ENCODE results near the gene SSR2.
"Not testable (repeated sequence)": the region's sequence is repeated elsewhere in the genome, so short reads cannot be mapped to it uniquely, and the experiment has no call there.

The SSR2 gene

DNA sequence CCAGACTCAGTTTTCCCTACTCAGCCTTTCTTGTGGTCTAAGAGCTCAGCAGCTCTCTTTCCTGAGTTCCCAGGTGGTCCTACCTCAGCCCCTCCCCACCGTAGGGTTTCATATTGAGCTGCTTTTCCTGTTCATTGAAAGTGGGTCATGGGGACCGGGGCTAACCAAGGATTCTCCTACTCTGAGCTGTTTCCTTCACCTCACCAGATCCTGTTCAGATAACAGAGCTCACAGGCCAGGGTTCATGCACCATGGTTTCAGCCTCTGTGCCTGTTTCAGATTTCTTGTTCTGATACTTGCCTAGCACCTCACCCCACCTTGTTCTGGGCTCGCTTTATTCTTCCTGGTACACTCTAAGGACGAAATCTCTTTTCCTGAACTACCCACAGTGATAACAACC, 24.3 kb upstream of the SSR2 start:
- DNase-seq: no peak

DNA sequence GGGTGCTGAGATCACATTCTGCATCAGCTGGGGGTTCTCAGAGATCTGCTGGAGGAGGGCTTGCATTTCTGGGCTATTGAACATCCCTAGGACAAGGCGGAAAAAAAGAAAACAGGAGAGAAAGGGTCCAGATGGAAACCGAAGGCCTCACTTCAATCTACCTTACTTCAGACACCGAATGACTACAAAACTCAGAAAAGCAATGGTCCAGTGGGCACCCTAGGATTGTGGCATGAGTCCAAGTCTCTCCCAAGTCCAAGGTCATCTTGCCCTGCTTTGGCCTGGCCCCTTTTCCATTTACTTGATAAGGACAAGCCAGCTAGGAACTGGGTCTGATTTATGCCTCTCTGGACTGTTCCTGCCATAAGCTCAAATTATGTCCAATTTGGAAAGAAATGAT, 22.1 kb upstream of the SSR2 start:
- DNase-seq: no peak

DNA sequence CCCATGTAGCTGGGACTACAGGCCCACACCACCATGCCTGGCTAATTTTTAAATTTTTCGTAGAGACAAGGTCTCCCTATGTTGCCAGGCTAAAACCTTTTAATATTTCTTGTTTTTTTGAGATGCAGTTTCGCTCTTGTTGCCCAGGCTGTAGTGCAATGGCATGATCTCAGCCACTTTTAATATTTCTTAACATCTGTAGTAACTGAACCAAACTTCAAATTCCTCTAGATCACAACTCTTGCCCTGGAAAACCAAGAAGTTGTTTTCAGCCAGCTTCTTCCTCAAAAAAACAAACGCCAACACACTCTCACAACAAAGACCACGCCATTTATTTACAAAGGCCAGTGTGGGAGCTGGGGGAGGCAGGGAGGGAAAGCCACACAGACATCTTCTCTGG, 14.2 kb upstream of the SSR2 start:
- DNase-seq: not testable (repeated sequence)

DNA sequence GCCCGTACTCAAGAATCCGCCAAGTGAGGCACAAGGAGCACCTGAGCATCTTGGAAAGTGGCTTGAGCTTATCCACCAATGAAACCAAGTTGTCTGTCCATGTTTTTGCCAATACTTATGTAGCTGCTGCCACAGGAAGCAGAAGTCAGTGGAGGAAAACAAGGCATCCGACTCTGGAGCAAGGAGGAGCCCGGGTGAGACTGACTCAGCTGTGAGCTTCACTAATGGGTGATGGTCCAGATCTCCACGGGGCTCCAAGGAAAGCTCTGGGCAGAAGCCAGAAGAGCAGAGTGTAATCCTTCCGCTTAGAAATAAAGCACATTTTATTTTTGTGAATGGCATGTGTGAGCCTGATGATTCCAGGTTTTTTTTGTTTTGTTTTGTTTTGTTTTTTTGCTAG, 12.3 kb upstream of the SSR2 start:
- no peak for DNase-seq

- DNase-seq: no peak
These were observed 5.8 kb upstream of the SSR2 start for GRCh38 chr1:156026588-156026987.

GRCh38 chr1:156025876-156026275, 5.1 kb upstream of the SSR2 start:
- peak in 1 of 2 experiments; percentile 12 for DNase-seq

GRCh38 chr1:156024801-156025200, 4.0 kb upstream of the SSR2 start:
- no peak for DNase-seq

GRCh38 chr1:156021954-156022353, 1.2 kb upstream of the SSR2 start:
- DNase-seq: no peak

GRCh38 chr1:156021093-156021428, 310 bp upstream of the SSR2 start:
- DNase-seq: no peak

GRCh38 chr1:156019946-156020292, 832 bp downstream of the SSR2 start:
- no peak for DNase-seq

DNA sequence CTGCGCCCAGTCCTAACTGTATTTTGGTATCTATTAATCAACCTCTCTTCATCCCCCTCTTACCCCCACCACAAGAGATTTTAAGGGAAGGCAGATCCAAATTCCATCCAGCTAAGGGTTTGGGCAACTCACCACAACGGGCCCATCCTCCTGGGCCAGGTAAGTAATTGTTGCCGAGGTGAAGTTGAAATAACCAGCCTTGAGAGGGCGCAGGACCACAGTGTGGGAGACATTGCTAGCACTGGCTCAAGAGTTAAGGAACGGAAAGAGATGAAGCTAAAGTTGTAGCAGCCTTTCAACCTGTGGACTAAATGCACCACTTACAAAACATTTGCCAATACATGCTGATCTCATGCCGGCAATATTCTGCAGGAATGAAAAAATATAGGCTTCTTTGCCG, 5.9 kb downstream of the SSR2 start:
- no peak for DNase-seq

DNA sequence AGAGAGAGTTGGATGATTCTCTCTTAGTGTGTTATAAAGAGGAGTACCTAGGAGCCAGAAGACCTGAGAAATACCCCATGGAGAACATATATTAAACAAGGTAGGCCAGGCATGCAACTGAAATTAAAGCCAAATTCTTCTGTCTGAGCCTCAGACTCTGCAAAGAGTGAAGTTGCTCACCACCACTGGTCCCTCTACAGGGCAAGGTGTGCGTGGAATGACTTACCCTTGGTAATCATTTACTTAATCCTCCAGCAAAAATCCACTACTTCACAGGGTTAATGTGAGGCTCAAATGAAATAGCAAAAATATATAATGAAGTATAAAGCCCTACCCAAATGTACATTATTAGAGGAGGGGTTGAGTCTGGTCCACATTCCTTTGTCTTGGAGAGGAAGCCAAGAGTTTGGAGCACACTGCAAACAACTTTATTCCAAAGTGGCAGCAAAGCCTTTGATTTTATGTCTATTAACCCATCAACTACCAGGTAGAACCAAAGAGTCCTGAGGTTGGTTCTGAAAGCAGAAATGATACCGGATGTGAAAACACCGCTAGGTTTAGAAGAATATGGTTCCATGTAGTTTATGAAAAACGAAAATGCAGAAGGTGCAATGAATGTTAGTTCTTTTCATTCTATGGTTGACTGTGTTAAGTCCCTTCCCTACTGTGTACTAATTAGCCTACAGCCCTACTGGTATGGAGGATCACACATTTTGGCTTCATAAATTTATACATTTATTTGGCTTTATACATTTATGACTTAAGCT, 8.5 kb downstream of the SSR2 start:
- DNase-seq: no peak

GRCh38 chr1:156009404-156009803, 11.3 kb downstream of the SSR2 start:
- no peak for DNase-seq

GRCh38 chr1:156006666-156007376, 13.9 kb downstream of the SSR2 start:
- no peak for DNase-seq

GRCh38 chr1:156004843-156005584, 15.7 kb downstream of the SSR2 start:
- no peak for DNase-seq

GRCh38 chr1:156003923-156004188, 16.9 kb downstream of the SSR2 start:
- DNase-seq: no peak

GRCh38 chr1:156002188-156002911, 18.4 kb downstream of the SSR2 start:
- DNase-seq: no peak

- DNase-seq: no peak
These were observed 19.0 kb downstream of the SSR2 start for GRCh38 chr1:156001662-156002171.

DNA sequence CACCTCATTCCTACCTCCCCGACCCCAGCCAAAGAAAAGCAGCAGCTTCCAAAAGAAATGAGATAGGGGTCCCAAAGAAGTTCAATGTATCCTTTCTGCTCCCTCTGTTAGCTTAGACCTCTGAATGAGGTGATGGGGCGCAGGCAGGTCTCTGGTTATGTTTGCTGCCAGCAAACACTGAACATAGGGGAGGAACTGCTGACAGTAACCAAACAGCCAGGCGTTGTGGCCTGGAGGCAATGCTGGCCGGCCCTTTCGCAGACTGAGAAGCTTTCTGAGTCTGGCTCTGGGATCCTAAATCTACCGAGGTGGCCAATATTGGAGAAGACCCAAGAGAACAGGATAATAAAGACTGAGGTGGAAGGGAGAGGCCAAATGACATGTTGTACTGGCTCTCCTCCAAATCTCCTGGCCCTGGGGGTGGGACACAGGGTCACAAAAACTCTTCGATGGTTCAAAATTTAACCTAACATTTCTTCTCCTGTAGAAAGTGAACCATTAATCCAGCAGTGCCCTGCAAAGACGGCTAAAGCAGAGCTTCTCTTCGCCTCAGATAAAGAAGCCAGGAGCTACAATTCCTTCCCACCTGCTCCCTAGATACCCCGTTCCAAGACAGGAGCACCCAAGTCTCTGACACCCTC, 19.6 kb downstream of the SSR2 start:
- DNase-seq: no peak

DNA sequence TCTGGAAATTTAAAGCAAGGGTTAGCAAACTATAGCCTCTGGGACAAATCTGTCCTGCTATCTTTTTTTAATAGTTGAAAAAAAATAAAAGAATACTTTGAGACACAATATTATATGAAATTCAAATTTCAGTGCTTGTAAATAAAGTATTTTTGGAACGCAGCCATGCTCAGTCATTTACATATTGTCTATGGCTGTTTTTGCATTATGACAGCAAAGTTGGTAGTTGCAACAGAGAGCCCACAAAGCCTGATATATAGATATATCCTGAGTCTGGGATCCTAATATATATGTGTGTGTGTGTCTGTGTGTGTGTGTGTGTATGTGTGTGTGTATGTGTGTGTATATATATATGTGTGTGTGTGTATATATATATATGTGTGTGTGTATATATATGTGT, 20.8 kb downstream of the SSR2 start:
- no peak for DNase-seq

DNA sequence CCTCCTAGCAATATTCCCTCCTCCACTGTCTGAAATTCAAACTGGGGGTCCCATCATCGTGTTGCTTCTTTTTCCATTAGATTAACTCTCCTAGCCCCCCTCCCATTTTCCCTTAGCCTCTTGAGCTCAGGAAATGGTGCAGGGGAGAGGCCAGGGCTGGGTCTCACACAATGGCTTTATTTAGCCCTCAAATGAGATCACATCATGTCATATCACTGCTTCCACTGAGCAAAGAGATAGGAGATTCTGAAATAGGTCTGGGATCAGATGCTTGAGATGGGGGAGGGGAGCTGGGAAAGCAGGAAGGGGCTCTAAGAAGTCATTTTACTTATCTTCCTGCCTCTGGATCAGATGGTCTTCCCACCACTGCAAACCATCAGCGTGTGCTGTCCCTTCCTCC, 24.6 kb downstream of the SSR2 start:
- no peak for DNase-seq

GRCh38 chr1:155993595-155993994, 27.2 kb downstream of the SSR2 start:
- no peak for DNase-seq
